IMR-90 (cell line): ENCODE measurements around the gene IMPG2. TPM values are rescaled to one million over a fixed set of nuclear protein-coding genes. Genes with fewer than 3 reads are reported as not detected.

Source experiments
- ATAC-seq: fragments of 200-7000 bp; cut with Tn5 transposase; 2 replicates; pipeline ENCODE4 v1.9.1; 2020; ENCODE audit warnings: low read depth, mild to moderate bottlenecking, moderate library complexity
- BruUV-seq: library from RNA; stranded (reverse); fragments of 400-500 nt; replicated peaks from 2 replicates; lab custom pipeline; 2021; lab: Mats Ljungman, UMichigan
- CTCF ChIA-PET: fragments of 300-600 bp; formaldehyde crosslinking; extraction: SDS; loops from one replicate; lab custom pipeline; 2021; ENCODE audit warnings: antibody characterized with exemption; lab: Yijun Ruan, JAX
- POLR2A ChIA-PET: fragments of 300-600 bp; sonication (Branson Sonifier 250); formaldehyde crosslinking; loops from one replicate; lab custom pipeline; 2022; ENCODE audit warnings: antibody characterized with exemption; ENCODE audit not compliant: unreplicated experiment; lab: Charles Lee
- DNase-seq: peaks from one replicate; pipeline ENCODE4 v3.0.0; 2013
- H2AFZ ChIP-seq: replicated peaks from 2 replicates; pipeline ENCODE3; 2013; ENCODE audit warnings: low read length, mild to moderate bottlenecking; ENCODE audit not compliant: poor library complexity
- H2AK5ac ChIP-seq: 2 replicates; pipeline ENCODE4 v1.6.1; 2013; ENCODE audit warnings: low read depth, low read length, inconsistent platforms
- H2AK9ac ChIP-seq: replicated peaks from 2 replicates; pipeline ENCODE3; 2013; ENCODE audit warnings: mild to moderate bottlenecking, low read depth, low read length, moderate library complexity; ENCODE audit not compliant: poor library complexity
- H2BK120ac ChIP-seq: 2 replicates; pipeline ENCODE4 v1.6.1; 2013; ENCODE audit warnings: low read depth, low read length, inconsistent platforms
- H2BK15ac ChIP-seq: 3 replicates; pipeline ENCODE4 v1.6.1; 2013; ENCODE audit warnings: low read depth, low read length, inconsistent platforms
- H2BK20ac ChIP-seq: 2 replicates; pipeline ENCODE4 v1.6.1; 2013; ENCODE audit warnings: low read depth, mild to moderate bottlenecking, inconsistent platforms, low read length, moderate library complexity
- H2BK5ac ChIP-seq: 2 replicates; pipeline ENCODE4 v1.6.1; 2013; ENCODE audit warnings: mild to moderate bottlenecking, low read depth, low read length, inconsistent platforms; ENCODE audit not compliant: poor library complexity, severe bottlenecking
- H3K14ac ChIP-seq: replicated peaks from 2 replicates; pipeline ENCODE4 v1.6.1; 2013; ENCODE audit warnings: low read depth, low read length, inconsistent platforms
- H3K18ac ChIP-seq: 2 replicates; pipeline ENCODE4 v1.6.1; 2013; ENCODE audit warnings: low read depth, low read length, control low read depth
- H3K23ac ChIP-seq: 2 replicates; pipeline ENCODE4 v1.6.1; 2013; ENCODE audit warnings: low read depth, low read length, inconsistent platforms
- H3K27ac ChIP-seq: 2 replicates; pipeline ENCODE4 v1.5.1; 2013; ENCODE audit warnings: mild to moderate bottlenecking, control low read depth, low read length; ENCODE audit not compliant: insufficient read depth
- H3K27me3 ChIP-seq: 2 replicates; pipeline ENCODE4 v1.6.1; 2013; ENCODE audit warnings: low read length; ENCODE audit not compliant: control insufficient read depth, insufficient read depth
- H3K36me3 ChIP-seq: 2 replicates; pipeline ENCODE4 v1.6.1; 2013; ENCODE audit warnings: low read length, mixed read lengths; ENCODE audit not compliant: control insufficient read depth, insufficient read depth
- H3K4ac ChIP-seq: 2 replicates; pipeline ENCODE4 v1.6.1; 2013; ENCODE audit warnings: low read depth, low read length, inconsistent platforms
- H3K4me1 ChIP-seq: 2 replicates; pipeline ENCODE4 v1.6.1; 2013; ENCODE audit warnings: low read length, mixed read lengths; ENCODE audit not compliant: control insufficient read depth, insufficient read depth
- H3K4me2 ChIP-seq: 2 replicates; pipeline ENCODE4 v1.6.1; 2013; ENCODE audit warnings: low read depth, mild to moderate bottlenecking, control low read depth, low read length, moderate library complexity
- H3K4me3 ChIP-seq: 2 replicates; pipeline ENCODE4 v1.5.1; 2013; ENCODE audit warnings: low read depth, mild to moderate bottlenecking, control low read depth, low read length, moderate library complexity; ENCODE audit not compliant: insufficient read depth
- H3K56ac ChIP-seq: 2 replicates; pipeline ENCODE4 v1.6.1; 2013; ENCODE audit warnings: low read length, inconsistent platforms; ENCODE audit not compliant: insufficient read depth; ENCODE audit errors: extremely low read depth
- H3K79me1 ChIP-seq, 2 experiments: 2 replicates each; pipeline ENCODE4 v1.6.1; 2013; ENCODE audit warnings: low read length in 2 of 2, inconsistent platforms in 1 of 2, low read depth in 1 of 2
- H3K9ac ChIP-seq: 2 replicates; pipeline ENCODE4 v1.6.1; 2013; ENCODE audit warnings: low read depth, low read length, control low read depth
- H3K9me1 ChIP-seq: 2 replicates; pipeline ENCODE4 v1.6.1; 2013; ENCODE audit warnings: low read length, inconsistent platforms; ENCODE audit not compliant: insufficient read depth
- H3K9me3 ChIP-seq: 2 replicates; pipeline ENCODE4 v1.6.1; 2013; ENCODE audit warnings: low read length; ENCODE audit not compliant: control insufficient read depth, insufficient read depth
- H4K20me1 ChIP-seq: 2 replicates; pipeline ENCODE4 v1.6.1; 2013; ENCODE audit warnings: low read length, inconsistent platforms; ENCODE audit not compliant: insufficient read depth
- H4K5ac ChIP-seq: 2 replicates; pipeline ENCODE4 v1.6.1; 2013; ENCODE audit warnings: mild to moderate bottlenecking, low read depth, low read length, control low read depth
- H4K8ac ChIP-seq, 2 experiments: 2 replicates each; pipeline ENCODE4 v1.6.1; 2013; ENCODE audit warnings: low read depth in 2 of 2, low read length in 2 of 2, control low read depth in 1 of 2, inconsistent platforms in 1 of 2
- H4K91ac ChIP-seq: 2 replicates; pipeline ENCODE4 v1.6.1; 2013; ENCODE audit warnings: low read depth, low read length, inconsistent platforms; ENCODE audit not compliant: insufficient read depth
- BHLHE40 ChIP-seq: fragments of 150-350 bp; IDR thresholded peaks from 2 replicates; pipeline ENCODE4 v1.6.1; 2016; ENCODE audit warnings: mild to moderate bottlenecking, low read depth, low read length
- CEBPB ChIP-seq: IDR thresholded peaks from 2 replicates; pipeline ENCODE4 v1.6.1; 2012; ENCODE audit warnings: low read depth, low read length, improper control_type of control experiment
- FOS ChIP-seq: fragments of 150-350 bp; IDR thresholded peaks from 2 replicates; pipeline ENCODE4 v1.6.1; 2016; ENCODE audit warnings: low read depth, low read length
- MAFK ChIP-seq: IDR thresholded peaks from 2 replicates; pipeline ENCODE4 v1.6.1; 2012; ENCODE audit warnings: low read depth, low read length, improper control_type of control experiment
- MAZ ChIP-seq: IDR thresholded peaks from 2 replicates; pipeline ENCODE4 v1.6.1; 2012; ENCODE audit warnings: low read depth, mild to moderate bottlenecking, low read length, improper control_type of control experiment, moderate library complexity, borderline replicate concordance
- MXI1 ChIP-seq: IDR thresholded peaks from 2 replicates; pipeline ENCODE4 v1.6.1; 2012; ENCODE audit warnings: low read depth, mild to moderate bottlenecking, low read length, moderate library complexity, borderline replicate concordance
- NFE2L2 ChIP-seq: fragments of 150-350 bp; IDR thresholded peaks from 2 replicates; pipeline ENCODE4 v1.6.1; 2016; ENCODE audit warnings: low read depth, mild to moderate bottlenecking, low read length
- RAD21 ChIP-seq: IDR thresholded peaks from 2 replicates; pipeline ENCODE4 v1.6.1; 2012; ENCODE audit warnings: low read length, improper control_type of control experiment
- RCOR1 ChIP-seq: IDR thresholded peaks from 2 replicates; pipeline ENCODE4 v1.6.1; 2012; ENCODE audit warnings: mild to moderate bottlenecking, low read length, improper control_type of control experiment; ENCODE audit not compliant: insufficient replicate concordance
- RFX5 ChIP-seq: IDR thresholded peaks from 2 replicates; pipeline ENCODE4 v1.8.0; 2012; ENCODE audit warnings: low read depth, mild to moderate bottlenecking, low read length, moderate library complexity
- SMC3 ChIP-seq: fragments of 150-350 bp; IDR thresholded peaks from 2 replicates; pipeline ENCODE4 v1.6.1; 2016; ENCODE audit warnings: low read depth, mild to moderate bottlenecking, antibody characterized with exemption, low read length, moderate library complexity
- WGBS, 2 experiments: methylation state at CpG; one replicate each; pipeline versions ENCODE4 v1.1.5 to v1.1.7; 2013; ENCODE audit warnings: missing lambda C conversion rate in 2 of 2; ENCODE audit not compliant: insufficient read length in 1 of 2; ENCODE audit errors: extremely low coverage in 2 of 2; 5-methylcytosine and 5-hydroxymethylcytosine counted together
- dilution Hi-C: fragments of 300-500 bp; cut with HindIII; formaldehyde crosslinking; loops from one replicate; pipeline ENCODE4 v1.14.3; 2018; ENCODE audit warnings: low sequenced_read_pairs; ENCODE audit not compliant: unreplicated experiment
- in situ Hi-C: fragments of 300-500 bp; cut with MboI; formaldehyde crosslinking; loops from 3 replicates; pipeline ENCODE4 v1.14.3; 2019; ENCODE audit warnings: low sequenced_read_pairs, inconsistent platforms, mixed read lengths
- intact Hi-C: fragments of 100-400 bp; cut with micrococcal nuclease; formaldehyde crosslinking; loops from 2 replicates; pipeline ENCODE4 v1.10.0; 2022
- polyA plus RNA-seq, 3 experiments: library from polyadenylated mRNA; depleted of rRNA; stranded (reverse); fragments of >200 nt; gene quantifications; 2 replicates each; pipeline ENCODE4 v1.2.3, GENCODE V29; 2012; ENCODE audit warnings: low replicate concordance in 1 of 3
- total RNA-seq: library from RNA; depleted of rRNA; stranded (reverse); fragments of >200 nt; gene quantifications from 2 replicates; pipeline ENCODE4 v1.2.3, GENCODE V29; 2012
- TF ChIP-seq, protein P1 (sequence below): fragments of 150-350 bp; IDR thresholded peaks from 2 replicates; pipeline ENCODE4 v1.6.1; 2017; ENCODE audit warnings: mild to moderate bottlenecking, antibody characterized with exemption, low read length, low read depth

The IMPG2 gene
- total and polyA plus RNA-seq, 2 of the 4 experiments (the other 2 are of a cell fraction) = 0.10 to 0.18 TPM

DNA sequence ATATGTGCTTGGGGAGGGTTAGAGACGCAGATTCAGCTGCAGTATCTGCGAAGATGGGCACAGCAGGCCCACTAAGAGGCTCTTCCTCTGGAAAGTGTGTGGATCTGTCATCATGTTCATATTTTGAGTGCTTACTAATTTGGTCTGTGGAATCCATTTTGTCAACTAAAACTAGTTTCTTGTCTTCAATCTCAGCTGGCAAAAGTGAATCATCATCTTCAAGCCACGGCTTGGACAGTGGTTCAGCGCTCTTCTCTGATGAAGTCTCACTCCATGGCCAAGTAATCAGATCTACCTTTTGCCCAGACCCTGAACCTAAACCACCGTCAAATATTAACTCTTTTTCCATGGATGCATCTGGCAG lies 76.2 kb downstream of the IMPG2 start:
- no peak overlapping the region for H3K56ac ChIP-seq
- no peaks in the 10 kb centered on the region for H4K20me1 ChIP-seq
- BruUV-seq = no TSS peak
- POLR2A ChIA-PET = no interaction called here
- CTCF ChIA-PET = interaction anchor here (0.7 kb wide), 1 partner anchor 1274 kb away, joined by 3 read pairs; no protein-coding TSS in a partner anchor
- no peak overlapping the region for H2BK120ac ChIP-seq
- no peaks in the 10 kb centered on the region for H3K79me1 ChIP-seq
- H3K14ac ChIP-seq = no peak overlapping the region
- no peak overlapping the region for H3K4me3 ChIP-seq
- no peaks in the 10 kb centered on the region for H3K4me1 ChIP-seq
- H2BK20ac ChIP-seq = no peak overlapping the region
- no peak overlapping the region for H2AFZ ChIP-seq
- 93% methylated on average over 2 of the region's 5 CpGs; no CpG with 5 or more reads in 1 of the 2 experiments for WGBS, 2 experiments
- no peak overlapping the region for H4K8ac ChIP-seq
- no peak overlapping the region for H2AK9ac ChIP-seq
- no peak overlapping the region for H2BK5ac ChIP-seq
- H3K23ac ChIP-seq = no peak overlapping the region
- H2AK5ac ChIP-seq = no peak overlapping the region
- H3K9me3 ChIP-seq = no peaks in the 10 kb centered on the region
- peak; percentile 9 for DNase-seq
- H3K4me2 ChIP-seq = no peak overlapping the region
- H3K27ac ChIP-seq = no peak overlapping the region
- H3K18ac ChIP-seq = no peak overlapping the region
- no peaks in the 10 kb centered on the region for H3K9me1 ChIP-seq
- no peaks in the 10 kb centered on the region for H3K36me3 ChIP-seq
- intact Hi-C loops = no loop called here
- H3K4ac ChIP-seq = no peak overlapping the region
- ATAC-seq = no peak
- in situ Hi-C loops = no loop called here
- TF ChIP-seq SMC3 = no peak
- TF ChIP-seq, protein P1, sequence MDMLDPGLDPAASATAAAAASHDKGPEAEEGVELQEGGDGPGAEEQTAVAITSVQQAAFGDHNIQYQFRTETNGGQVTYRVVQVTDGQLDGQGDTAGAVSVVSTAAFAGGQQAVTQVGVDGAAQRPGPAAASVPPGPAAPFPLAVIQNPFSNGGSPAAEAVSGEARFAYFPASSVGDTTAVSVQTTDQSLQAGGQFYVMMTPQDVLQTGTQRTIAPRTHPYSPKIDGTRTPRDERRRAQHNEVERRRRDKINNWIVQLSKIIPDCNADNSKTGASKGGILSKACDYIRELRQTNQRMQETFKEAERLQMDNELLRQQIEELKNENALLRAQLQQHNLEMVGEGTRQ = no peak
- TF ChIP-seq NFE2L2 = no peak
- TF ChIP-seq RFX5 = no peak
- no peak for TF ChIP-seq RCOR1
- TF ChIP-seq FOS = no peak
- TF ChIP-seq MXI1 = no peak
- no peak for TF ChIP-seq CEBPB
- TF ChIP-seq RAD21 = no peak
- TF ChIP-seq MAZ = no peak
- no peak for TF ChIP-seq MAFK
- TF ChIP-seq BHLHE40 = no peak
- no peak overlapping the region for H4K91ac ChIP-seq
- no peaks in the 10 kb centered on the region for H3K27me3 ChIP-seq
- dilution Hi-C loops = no loop called here
- no peak overlapping the region for H2BK15ac ChIP-seq
- no peak overlapping the region for H3K9ac ChIP-seq
- no peak overlapping the region for H4K5ac ChIP-seq
